HepG2 (cell line): ENCODE measurements around the gene PRPSAP1. TPM values are rescaled to one million over a fixed set of nuclear protein-coding genes. Genes with fewer than 3 reads are reported as not detected.
A peak's percentile ranks its signal among the peaks of the same experiment; 100 is the strongest.

ENCODE experiments used
- AFF4 ChIP-seq: sonication (generic); formaldehyde crosslinking; IDR thresholded peaks from 2 replicates; pipeline ENCODE4 v1.4.0; 2020; ENCODE audit warnings: missing genetic modification reagents
- CBFB ChIP-seq: sonication (generic); formaldehyde crosslinking; IDR thresholded peaks from 2 replicates; pipeline ENCODE4 v1.4.0; 2020; ENCODE audit warnings: missing genetic modification reagents
- HOXA5 ChIP-seq: sonication (generic); formaldehyde crosslinking; IDR thresholded peaks from 2 replicates; pipeline ENCODE4 v1.4.0; 2020; ENCODE audit warnings: missing genetic modification reagents
- IKZF4 ChIP-seq: sonication (generic); formaldehyde crosslinking; IDR thresholded peaks from 2 replicates; pipeline ENCODE4 v1.5.1; 2020; ENCODE audit warnings: borderline replicate concordance, mild to moderate bottlenecking, low read depth, missing genetic modification reagents; ENCODE audit errors: not compliant biosample characterization
- MED1 ChIP-seq: sonication (generic); formaldehyde crosslinking; IDR thresholded peaks from 2 replicates; pipeline ENCODE4 v1.4.0; 2020; ENCODE audit warnings: missing genetic modification reagents
- MED8 ChIP-seq: sonication (generic); formaldehyde crosslinking; IDR thresholded peaks from 2 replicates; pipeline ENCODE4 v1.8.1; 2023; ENCODE audit warnings: mild to moderate bottlenecking, missing genetic modification reagents; ENCODE audit not compliant: insufficient replicate concordance
- MLLT10 ChIP-seq: sonication (generic); formaldehyde crosslinking; IDR thresholded peaks from 2 replicates; pipeline ENCODE4 v1.4.0; 2020; ENCODE audit warnings: missing genetic modification reagents
- NPAS2 ChIP-seq: sonication (generic); formaldehyde crosslinking; IDR thresholded peaks from 2 replicates; pipeline ENCODE4 v1.8.0; 2022; ENCODE audit warnings: mild to moderate bottlenecking, missing genetic modification reagents, borderline replicate concordance
- PRDM15 ChIP-seq: sonication (generic); formaldehyde crosslinking; IDR thresholded peaks from 2 replicates; pipeline ENCODE4 v1.4.0; 2020; ENCODE audit warnings: missing genetic modification reagents
- RFX5 ChIP-seq: IDR thresholded peaks from 2 replicates; pipeline ENCODE4 v1.6.1; 2011; ENCODE audit warnings: low read depth, low read length, improper control_type of control experiment
- SETDB1 ChIP-seq: sonication (generic); formaldehyde crosslinking; IDR thresholded peaks from 2 replicates; pipeline ENCODE4 v1.5.1; 2020; ENCODE audit warnings: missing genetic modification reagents, mild to moderate bottlenecking, borderline replicate concordance
- SOX6 ChIP-seq, 2 experiments: fragments of 450-650 bp in 1 of 2; sonication (generic) in 1 of 2; formaldehyde crosslinking in 1 of 2; IDR thresholded peaks; 2 replicates each; pipeline versions ENCODE4 v1.4.0 to v1.6.1; 2017 to 2020; ENCODE audit warnings: antibody characterized with exemption in 1 of 2, mild to moderate bottlenecking in 1 of 2, missing genetic modification reagents in 1 of 2
- SRY ChIP-seq: sonication (generic); formaldehyde crosslinking; IDR thresholded peaks from 2 replicates; pipeline ENCODE4 v1.8.0; 2022; ENCODE audit warnings: mild to moderate bottlenecking, missing genetic modification reagents
- TCF7L2 ChIP-seq: IDR thresholded peaks from 2 replicates; pipeline ENCODE4 v1.6.1; 2011; ENCODE audit warnings: mild to moderate bottlenecking, low read depth, low read length, moderate library complexity
- TGIF2 ChIP-seq: IDR thresholded peaks from 2 replicates; pipeline ENCODE4 v1.6.1; 2016; ENCODE audit warnings: control low read depth, missing compliant biosample characterization
- ZBTB7A ChIP-seq: sonication (generic); formaldehyde crosslinking; IDR thresholded peaks from 2 replicates; pipeline ENCODE4 v1.8.0; 2022; ENCODE audit warnings: mild to moderate bottlenecking, missing genetic modification reagents
- ZNF143 ChIP-seq: sonication (generic); formaldehyde crosslinking; IDR thresholded peaks from 2 replicates; pipeline ENCODE4 v1.4.0; 2020; ENCODE audit warnings: missing genetic modification reagents
- ZNF451 ChIP-seq: sonication (generic); formaldehyde crosslinking; IDR thresholded peaks from 2 replicates; pipeline ENCODE4 v1.5.0; 2020; ENCODE audit warnings: mild to moderate bottlenecking, missing genetic modification reagents
- ZNF615 ChIP-seq: sonication (generic); formaldehyde crosslinking; IDR thresholded peaks from 2 replicates; pipeline ENCODE4 v1.5.0; 2020; ENCODE audit warnings: mild to moderate bottlenecking, missing genetic modification reagents, borderline replicate concordance
- ZNF747 ChIP-seq: sonication (generic); formaldehyde crosslinking; IDR thresholded peaks from 2 replicates; pipeline ENCODE4 v1.8.1; 2023; ENCODE audit warnings: missing genetic modification reagents, mild to moderate bottlenecking, borderline replicate concordance
- ZNF850 ChIP-seq: sonication (generic); formaldehyde crosslinking; conservative IDR thresholded peaks from 2 replicates; pipeline ENCODE4 v1.9.0; 2021; ENCODE audit warnings: mild to moderate bottlenecking, missing genetic modification reagents
- ZSCAN30 ChIP-seq: sonication (generic); formaldehyde crosslinking; IDR thresholded peaks from 2 replicates; pipeline ENCODE4 v1.5.0; 2020; ENCODE audit warnings: mild to moderate bottlenecking, missing genetic modification reagents
- polyA plus RNA-seq, 8 experiments: library from polyadenylated mRNA; depleted of rRNA in 3 of 8; stranded (reverse) in 7 of 8; unstranded in 1 of 8; fragments of >200 nt; fragmentation: Illumina TruSeq in 4 of 8; extraction: Trizol in 4 of 8; gene quantifications; 2 replicates each; pipeline versions ENCODE4 v1.2.1 to v1.2.3, GENCODE V29; 2011 to 2016; ENCODE audit warnings: low read depth in 4 of 8, missing spikeins in 1 of 8, mixed read lengths in 1 of 8; ENCODE audit not compliant: insufficient read depth in 1 of 8
- total RNA-seq, 5 experiments: library from RNA; depleted of rRNA; stranded (reverse); fragments of >200 nt; fragmentation: Illumina TruSeq; extraction: Trizol; gene quantifications; 2 replicates each; pipeline ENCODE4 v1.2.3, GENCODE V29; 2016; ENCODE audit warnings: low read depth in 1 of 5

The PRPSAP1 gene
- total and polyA plus RNA-seq, 2 of the 13 experiments (the other 11 are each of a cell fraction or from before 2014, with no cell fraction given): 91.1 to 314 TPM

- TF ChIP-seq MED8 (CRISPR knock-in tag) (no peak), NPAS2 (no peak; the same call in 1 of the 2 replicates), ZNF143 (CRISPR knock-in tag) (peak; percentile 68), SRY (CRISPR knock-in tag) (peak; percentile 95), ZBTB7A (CRISPR knock-in tag) (peak; percentile 64), TCF7L2 (no peak), MED1 (peak; percentile 91), ZNF747 (CRISPR knock-in tag) (peak; percentile 69), MLLT10 (CRISPR knock-in tag) (peak; percentile 98), CBFB (CRISPR knock-in tag) (peak; percentile 59; the same call in 1 of the 2 replicates), ZNF615 (CRISPR knock-in tag) (peak; percentile 71), ZSCAN30 (CRISPR knock-in tag) (peak; percentile 94; the same call in 1 of the 2 replicates), PRDM15 (CRISPR knock-in tag) (peak; percentile 86), RFX5 (no peak), ZNF850 (CRISPR knock-in tag) (peak; percentile 89; the same call in 1 of the 2 replicates), SOX6 (IDR thresholded peaks at IDR 0.05) (no peak), SOX6 (CRISPR knock-in tag; IDR thresholded peaks at IDR 0.05) (peak; percentile 79), ZNF451 (CRISPR knock-in tag) (peak; percentile 94), AFF4 (CRISPR knock-in tag) (0 out of 2 replicates have a peak, but pooled peaks have one; percentile 70), IKZF4 (CRISPR knock-in tag) (peak; percentile 93), SETDB1 (peak; percentile 90; the same call in 1 of the 2 replicates), HOXA5 (CRISPR knock-in tag) (peak; percentile 99), TGIF2 (CRISPR knock-in tag) (peak; percentile 88)
Observed at GRCh38 chr17:76385892-76386786, 32.4 kb upstream of the PRPSAP1 start (continued).
